AG09309 (cell line): Measurements from ENCODE around the gene FRMD4A.

Experiments used
- DNase-seq: peaks from one replicate; pipeline ENCODE4 v3.0.0-alpha.2; 2010; ENCODE audit warnings: low read depth
- H3K4me3 ChIP-seq: 2 replicates; pipeline ENCODE4 v1.5.1; 2011; ENCODE audit warnings: mild to moderate bottlenecking, low read depth, low read length, moderate library complexity; ENCODE audit not compliant: control insufficient read depth
- CTCF ChIP-seq: IDR thresholded peaks from 2 replicates; pipeline ENCODE4 v1.5.1; 2011; ENCODE audit warnings: mild to moderate bottlenecking, low read depth, low read length, inconsistent platforms; ENCODE audit not compliant: insufficient read depth, control insufficient read depth; ENCODE audit errors: missing control alignments

The FRMD4A gene

GRCh38 chr10:14191407-14191806 is 139.3 kb downstream of the FRMD4A start:
- no peak for TF ChIP-seq CTCF

GRCh38 chr10:14190702-14191101 is 140.0 kb downstream of the FRMD4A start:
- DNase-seq = no peak
- no peak overlapping the region for H3K4me3 ChIP-seq
- no peak for TF ChIP-seq CTCF

More at GRCh38 chr10:14191407-14191806, 139.3 kb downstream of the FRMD4A start:
- no peak overlapping the region for H3K4me3 ChIP-seq
- no peak for DNase-seq

GRCh38 chr10:14186245-14186644 is 144.5 kb downstream of the FRMD4A start:
- TF ChIP-seq CTCF = peak; percentile 38

GRCh38 chr10:14185316-14186045 is 145.2 kb downstream of the FRMD4A start:
- H3K4me3 ChIP-seq = no peak overlapping the region
- no peak for DNase-seq
- no peak for TF ChIP-seq CTCF

More at GRCh38 chr10:14186245-14186644, 144.5 kb downstream of the FRMD4A start:
- no peak for DNase-seq
- no peak overlapping the region for H3K4me3 ChIP-seq

- TF ChIP-seq CTCF = no peak
- no peak for DNase-seq
- H3K4me3 ChIP-seq = no peak overlapping the region
These were observed 145.8 kb downstream of the FRMD4A start for GRCh38 chr10:14184841-14185315.

- DNase-seq = no peak
- H3K4me3 ChIP-seq = no peak overlapping the region
- no peak for TF ChIP-seq CTCF
These were observed 147.9 kb downstream of the FRMD4A start for GRCh38 chr10:14182781-14183180.
